ENCODE measurements around the gene CTSC.

DNA sequence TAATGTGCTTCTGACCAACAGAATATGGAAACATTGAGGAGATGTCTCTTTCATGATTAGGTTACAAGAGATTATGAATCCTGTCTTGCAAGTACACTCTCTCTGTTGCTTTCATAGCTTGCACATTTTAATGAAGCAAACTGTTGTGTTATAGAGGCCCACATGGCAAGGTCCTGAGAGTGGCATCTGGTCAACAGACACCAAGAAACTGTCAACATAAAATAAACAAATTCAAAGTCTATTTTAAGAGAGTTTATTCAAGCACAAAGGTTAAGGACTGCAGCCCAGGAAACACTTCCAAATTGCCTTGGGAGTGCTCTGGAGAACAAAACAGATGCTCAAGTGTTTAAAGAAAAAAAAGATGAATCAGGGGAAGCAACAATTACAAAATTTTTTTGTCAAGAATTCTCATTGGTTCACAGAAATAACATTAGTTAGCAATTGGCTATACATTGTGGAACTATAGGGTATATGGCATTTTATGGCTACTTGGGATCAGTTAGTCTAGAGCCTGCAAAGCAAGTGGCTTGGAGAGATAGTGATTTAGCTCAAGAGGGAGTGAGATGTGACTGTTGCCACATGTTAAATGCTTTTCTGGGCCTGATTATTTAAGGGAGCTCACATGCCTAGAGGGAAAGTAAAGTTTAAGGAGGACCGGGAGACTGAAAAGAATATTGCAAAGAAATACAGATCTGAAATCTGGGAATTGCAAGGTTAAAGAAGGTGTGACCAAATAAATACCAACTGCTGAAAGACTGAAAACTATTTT, 54.6 kb downstream of the CTSC start:
- TF ChIP-seq EZH2 (IDR thresholded peaks at IDR 0.05; ENCODE audit: low read length): no peak
- no peak for TF ChIP-seq CTCF (optimal IDR thresholded peaks at IDR 0.05 in 1 of 3, IDR thresholded peaks at IDR 0.05 in 1 of 3, conservative IDR thresholded peaks at IDR 0.05 in 1 of 3; ENCODE audit: extremely low read depth in 1 of 3, insufficient read depth in 2 of 3, low read length in 3 of 3)

All from keratinocyte (primary cell).